ENCODE results near the gene SND1. TPM values are rescaled to one million over a fixed set of nuclear protein-coding genes. Genes with fewer than 3 reads are reported as not detected.

The SND1 gene
- total and polyA plus RNA-seq, 10 of the 15 experiments (the other 5 are each of a cell fraction or from before 2014, with no cell fraction given), result 52.4 to 270 (median 146) TPM

DNA sequence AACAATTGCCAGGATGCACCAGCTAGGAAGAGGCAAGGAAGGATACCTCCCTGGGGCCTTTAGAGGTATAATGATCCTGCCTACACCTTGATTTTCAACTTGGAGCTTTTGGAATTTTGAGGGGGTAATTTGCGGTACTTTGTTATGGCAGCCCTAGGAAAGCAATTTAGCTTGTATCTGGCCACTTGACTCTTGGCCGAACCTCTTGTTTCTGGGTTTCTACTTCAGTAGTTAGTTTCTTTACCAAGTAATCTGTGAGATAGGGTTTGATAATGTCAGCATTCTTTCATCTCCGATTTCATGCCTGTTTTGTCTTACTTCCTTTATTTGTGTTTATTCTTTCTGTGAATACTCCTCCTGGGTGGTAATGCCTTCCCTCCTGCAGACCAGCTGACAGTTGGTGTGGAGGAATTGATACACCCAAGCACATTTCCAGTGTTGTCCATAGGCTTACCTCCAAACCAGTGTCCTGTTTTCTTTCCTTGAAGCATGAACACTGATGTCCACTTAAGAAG, 163.7 kb downstream of the SND1 start:
- no TSS peak for BruUV-seq (replicated peaks)
- H3K36me3 ChIP-seq (ENCODE audit: control insufficient read depth in 2 of 2, insufficient read depth in 2 of 2, low read length in 1 of 2), result peaks cover 2 to 4% of the 10 kb centered on the region in 2 experiments; a peak in 3 of 4 replicates
- H4K20me1 ChIP-seq (ENCODE audit: control insufficient read depth, insufficient read depth), result peaks cover 5% of the 10 kb centered on the region
- no peak for TF ChIP-seq ZSCAN29 (IDR thresholded peaks at IDR 0.05)
- TF ChIP-seq ZNF622 (IDR thresholded peaks at IDR 0.05), result no peak
- TF ChIP-seq RBBP5 (conservative IDR thresholded peaks at IDR 0.05), result no peak
- no peak for TF ChIP-seq KDM1A (IDR thresholded peaks at IDR 0.05; ENCODE audit: borderline replicate concordance)
- no peak for TF ChIP-seq WRNIP1 (IDR thresholded peaks at IDR 0.05; ENCODE audit: borderline replicate concordance, low read depth, low read length)
- no peak for TF ChIP-seq GABPA (IDR thresholded peaks at IDR 0.05; ENCODE audit: low read depth)
- TF ChIP-seq SUZ12 (IDR thresholded peaks at IDR 0.05; ENCODE audit: unreplicated experiment), result no peak
- no peak for TF ChIP-seq RB1 (IDR thresholded peaks at IDR 0.05; ENCODE audit: borderline replicate concordance)
- no peak for TF ChIP-seq NR2C1 (IDR thresholded peaks at IDR 0.05)
- TF ChIP-seq ZNF207 (IDR thresholded peaks at IDR 0.05; ENCODE audit: borderline replicate concordance), result no peak
- TF ChIP-seq SPI1 (IDR thresholded peaks at IDR 0.05; ENCODE audit: borderline replicate concordance, insufficient read depth, low read depth, low read length), result no peak
- H2AFZ ChIP-seq (ENCODE audit: control insufficient read depth, low read depth, low read length), result no peak overlapping the region
- no peak overlapping the region for H3K9ac ChIP-seq (ENCODE audit: control insufficient read depth, insufficient read depth, low read length)
- H3K79me2 ChIP-seq (ENCODE audit: control insufficient read depth, insufficient read depth, low read length), result peaks cover 30% of the 10 kb centered on the region
- no peak overlapping the region for H3K27ac ChIP-seq (ENCODE audit: control insufficient read depth, insufficient read depth)
- DNase-seq (ENCODE audit: low read depth, low spot score), result no peak
- H3K9me3 ChIP-seq (replicated peaks; ENCODE audit: control insufficient read depth, insufficient read depth, low read length), result no peaks in the 10 kb centered on the region
- no peaks in the 10 kb centered on the region for H3K27me3 ChIP-seq (replicated peaks in 1 of 2; ENCODE audit: control insufficient read depth in 2 of 2, insufficient read depth in 2 of 2, low read length in 1 of 2)
- FAIRE-seq, result no peak
- in situ Hi-C loops (cut with MboI), result no loop called here
- RAD21 ChIA-PET (ENCODE audit: unreplicated experiment), result interaction anchor here (1.1 kb wide), 1 partner anchor 107 kb away, joined by 3 read pairs; no protein-coding TSS in a partner anchor
- H3K4me3 ChIP-seq, result no peak overlapping the region
- no peak overlapping the region for H3K4me2 ChIP-seq (ENCODE audit: control insufficient read depth, insufficient read depth)
- no peak for ATAC-seq
- 100% methylated on average over 3 of the region's 3 CpGs for WGBS (ENCODE audit: insufficient coverage, insufficient replicate concordance, low lambda C conversion rate, missing lambda C conversion rate)
- CTCF ChIA-PET, result interaction anchor here (0.6 to 1.5 kb wide), 4 partner anchors 23 to 288 kb away, joined by 3 to 7 read pairs (median 3); no protein-coding TSS in a partner anchor
- SMC1A ChIA-PET (ENCODE audit: uncharacterized antibody, unreplicated experiment), result interaction anchor here (0.8 to 1.4 kb wide), 2 partner anchors 8 to 12 kb away, joined by 3 to 7 read pairs; no protein-coding TSS in a partner anchor
- POLR2A ChIA-PET, result interaction anchor here (1.1 kb wide), 1 partner anchor 9 kb away, joined by 4 read pairs; no protein-coding TSS in a partner anchor
- intact Hi-C loops (cut with micrococcal nuclease; ENCODE audit: unreplicated experiment), result no loop called here
- H3K4me1 ChIP-seq (ENCODE audit: control insufficient read depth, insufficient read depth, low read length), result peaks cover 13% of the 10 kb centered on the region

Measured in GM12878 (cell line).